Body of pancreas (tissue), 4 donors: ENCODE measurements around the gene PAK4.

Experiments used
- POLR2A ChIP-seq, 3 donors: fragments of 450-650 bp; IDR thresholded peaks; one replicate each; pipeline ENCODE4 v1.6.1; 2016; ENCODE audit warnings: antibody characterized with exemption in 3 of 3, mild to moderate bottlenecking in 2 of 3
- TF ChIP-seq, protein P1 (sequence below), 7 experiments: fragments of 450-650 bp in 4 of 7; fragments of 200-600 bp in 3 of 7; sonication (generic) in 3 of 7; IDR thresholded peaks; one replicate each; pipeline ENCODE4 v1.5.1; 2016 to 2019; ENCODE audit warnings: antibody characterized with exemption in 7 of 7

DNA sequence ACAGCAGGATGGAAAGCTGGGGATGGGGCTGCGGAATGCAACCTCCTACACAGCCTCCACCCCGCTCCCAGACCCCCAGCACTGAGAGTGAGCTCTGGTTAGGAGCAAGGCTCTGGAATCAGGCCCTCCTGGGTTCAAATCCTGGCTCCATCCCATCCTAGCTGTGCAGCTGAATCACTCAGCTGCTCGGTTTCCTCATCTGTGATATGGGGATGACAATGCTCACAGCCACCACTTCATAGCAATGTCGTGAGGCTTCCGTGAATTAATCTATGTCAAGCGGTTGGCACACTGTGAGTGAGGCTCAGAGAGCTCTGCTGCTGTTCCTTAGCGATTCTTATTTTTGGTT lies 40.9 kb upstream of the PAK4 start:
- TF ChIP-seq, protein P1, sequence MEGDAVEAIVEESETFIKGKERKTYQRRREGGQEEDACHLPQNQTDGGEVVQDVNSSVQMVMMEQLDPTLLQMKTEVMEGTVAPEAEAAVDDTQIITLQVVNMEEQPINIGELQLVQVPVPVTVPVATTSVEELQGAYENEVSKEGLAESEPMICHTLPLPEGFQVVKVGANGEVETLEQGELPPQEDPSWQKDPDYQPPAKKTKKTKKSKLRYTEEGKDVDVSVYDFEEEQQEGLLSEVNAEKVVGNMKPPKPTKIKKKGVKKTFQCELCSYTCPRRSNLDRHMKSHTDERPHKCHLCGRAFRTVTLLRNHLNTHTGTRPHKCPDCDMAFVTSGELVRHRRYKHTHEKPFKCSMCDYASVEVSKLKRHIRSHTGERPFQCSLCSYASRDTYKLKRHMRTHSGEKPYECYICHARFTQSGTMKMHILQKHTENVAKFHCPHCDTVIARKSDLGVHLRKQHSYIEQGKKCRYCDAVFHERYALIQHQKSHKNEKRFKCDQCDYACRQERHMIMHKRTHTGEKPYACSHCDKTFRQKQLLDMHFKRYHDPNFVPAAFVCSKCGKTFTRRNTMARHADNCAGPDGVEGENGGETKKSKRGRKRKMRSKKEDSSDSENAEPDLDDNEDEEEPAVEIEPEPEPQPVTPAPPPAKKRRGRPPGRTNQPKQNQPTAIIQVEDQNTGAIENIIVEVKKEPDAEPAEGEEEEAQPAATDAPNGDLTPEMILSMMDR (IDR thresholded peaks at IDR 0.05) = no peak
- TF ChIP-seq POLR2A (IDR thresholded peaks at IDR 0.05) = no peak
